PC-9 (cell line): ENCODE measurements around the gene LRRC23.

Experiments
- EZH2 ChIP-seq: fragments of 200-600 bp; sonication (generic); IDR thresholded peaks from 2 replicates; pipeline ENCODE4 v1.8.0; 2017; ENCODE audit warnings: antibody characterized with exemption, low read depth
- TF ChIP-seq, protein P1 (sequence below): fragments of 200-600 bp; sonication (generic); conservative IDR thresholded peaks from 2 replicates; pipeline ENCODE4 v1.6.1; 2017; ENCODE audit warnings: mixed run types, antibody characterized with exemption, mild to moderate bottlenecking, moderate library complexity

- TF ChIP-seq, protein P1, sequence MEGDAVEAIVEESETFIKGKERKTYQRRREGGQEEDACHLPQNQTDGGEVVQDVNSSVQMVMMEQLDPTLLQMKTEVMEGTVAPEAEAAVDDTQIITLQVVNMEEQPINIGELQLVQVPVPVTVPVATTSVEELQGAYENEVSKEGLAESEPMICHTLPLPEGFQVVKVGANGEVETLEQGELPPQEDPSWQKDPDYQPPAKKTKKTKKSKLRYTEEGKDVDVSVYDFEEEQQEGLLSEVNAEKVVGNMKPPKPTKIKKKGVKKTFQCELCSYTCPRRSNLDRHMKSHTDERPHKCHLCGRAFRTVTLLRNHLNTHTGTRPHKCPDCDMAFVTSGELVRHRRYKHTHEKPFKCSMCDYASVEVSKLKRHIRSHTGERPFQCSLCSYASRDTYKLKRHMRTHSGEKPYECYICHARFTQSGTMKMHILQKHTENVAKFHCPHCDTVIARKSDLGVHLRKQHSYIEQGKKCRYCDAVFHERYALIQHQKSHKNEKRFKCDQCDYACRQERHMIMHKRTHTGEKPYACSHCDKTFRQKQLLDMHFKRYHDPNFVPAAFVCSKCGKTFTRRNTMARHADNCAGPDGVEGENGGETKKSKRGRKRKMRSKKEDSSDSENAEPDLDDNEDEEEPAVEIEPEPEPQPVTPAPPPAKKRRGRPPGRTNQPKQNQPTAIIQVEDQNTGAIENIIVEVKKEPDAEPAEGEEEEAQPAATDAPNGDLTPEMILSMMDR: no peak
- no peak for TF ChIP-seq EZH2
These were observed 55.4 kb downstream of the LRRC23 start for GRCh38 chr12:6959805-6960592.
